ENCODE results near the gene NECAP2.
"Not testable (repeated sequence)": the region's sequence is repeated elsewhere in the genome, so short reads cannot be mapped to it uniquely, and the experiment has no call there.

Gene NECAP2

DNA sequence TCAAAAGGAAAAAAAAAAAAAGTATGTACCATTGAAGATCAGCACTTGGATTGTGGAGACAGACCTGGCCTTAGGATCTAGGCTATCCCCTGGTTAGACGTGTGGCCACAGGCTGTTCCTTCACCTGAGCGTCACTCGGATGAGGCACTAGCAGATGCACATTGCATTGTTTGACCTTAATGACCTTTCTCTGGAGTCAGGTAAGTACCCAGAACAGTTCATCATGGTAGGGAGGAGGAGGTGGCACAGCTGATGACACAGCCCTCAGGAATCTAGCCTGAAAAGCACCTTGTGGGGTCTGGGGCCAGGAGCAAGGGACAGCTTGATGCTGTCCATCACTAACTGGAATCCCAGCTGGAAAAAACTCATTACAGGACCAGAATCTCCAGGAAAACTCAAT is 21.2 kb downstream of the NECAP2 start:
- DNase-seq (ENCODE audit: low spot score), result no peak

DNA sequence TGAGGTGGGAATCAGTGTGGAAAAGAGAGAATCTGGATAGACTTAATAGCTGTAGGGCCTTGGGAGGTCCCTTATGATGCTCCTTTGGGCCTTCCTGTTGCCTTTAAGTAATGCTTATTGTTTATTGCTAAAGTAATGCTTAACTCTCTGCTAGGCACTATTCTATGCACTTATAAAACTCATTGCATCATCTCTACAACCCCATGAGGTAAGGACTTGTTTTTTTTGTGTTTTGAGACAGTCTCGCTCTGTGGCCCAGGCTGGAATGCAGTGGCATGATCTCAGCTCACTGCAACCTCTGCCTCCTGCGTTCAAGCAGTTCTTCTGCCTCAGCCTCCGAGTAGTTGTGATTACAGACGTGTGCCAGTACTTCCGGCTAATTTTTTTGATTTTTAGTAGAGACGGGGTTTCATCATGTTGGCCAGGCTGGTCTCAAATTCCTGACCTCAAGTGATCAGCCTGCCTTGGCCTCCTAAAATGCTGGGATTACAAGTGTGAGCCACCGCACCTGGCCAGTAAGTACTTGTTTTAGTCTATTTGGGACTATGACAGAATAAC is 22.3 kb downstream of the NECAP2 start:
- DNase-seq (ENCODE audit: low spot score), result no peak

DNA sequence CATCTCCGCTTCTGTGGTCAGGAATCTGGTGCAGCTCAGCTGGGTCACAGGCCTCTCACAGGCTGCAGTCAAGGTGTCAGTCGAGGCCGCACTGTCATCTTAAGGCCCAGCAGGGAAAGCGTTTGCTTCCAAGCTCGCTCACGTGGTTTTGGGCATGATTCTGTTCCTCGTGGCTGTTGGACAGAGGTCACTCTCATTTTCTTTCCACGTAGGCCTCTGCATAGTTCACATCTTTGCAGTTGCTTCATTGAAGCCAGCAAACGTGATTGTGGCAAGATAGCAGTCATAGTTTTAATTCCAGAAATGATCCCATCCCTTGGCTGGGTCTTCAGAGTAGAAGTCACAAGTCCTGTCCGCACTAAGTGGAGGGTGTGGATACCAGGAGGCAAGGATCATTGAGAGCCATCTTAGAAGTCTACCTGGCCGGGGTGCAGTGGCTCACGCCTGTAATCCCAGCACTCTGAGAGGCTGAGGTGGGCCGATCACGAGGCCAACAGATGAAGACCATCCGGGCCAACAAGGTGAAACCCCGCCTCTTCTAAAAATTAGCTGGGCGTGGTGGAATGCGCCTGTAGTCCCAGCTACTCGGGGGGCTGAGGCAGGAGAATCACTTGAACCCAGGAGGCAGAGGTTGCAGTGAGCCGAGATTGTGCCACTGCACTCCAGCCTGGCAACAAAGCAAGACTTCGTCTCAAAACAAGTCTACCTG is 24.5 kb downstream of the NECAP2 start:
- no peak for DNase-seq (ENCODE audit: low spot score)

DNA sequence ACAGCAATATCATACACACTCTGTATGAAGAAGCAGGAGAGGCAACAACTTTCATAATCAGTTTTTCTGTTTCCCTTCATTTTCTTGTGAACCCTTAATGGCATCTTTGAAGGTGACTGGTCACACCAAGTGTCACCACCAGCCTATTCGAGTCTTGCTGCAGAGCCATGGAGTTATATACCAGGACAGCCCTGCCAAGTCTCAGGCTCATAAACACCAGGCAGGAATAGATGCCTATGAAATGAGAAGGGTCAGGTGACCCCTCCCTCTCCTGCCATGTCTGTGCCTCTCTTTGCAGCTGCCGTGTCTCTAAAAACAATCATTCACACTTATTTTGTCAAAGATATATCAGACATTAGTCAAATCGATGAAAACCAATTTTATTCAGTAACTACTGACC is 28.0 kb downstream of the NECAP2 start:
- no peak for DNase-seq (ENCODE audit: low spot score)

DNA sequence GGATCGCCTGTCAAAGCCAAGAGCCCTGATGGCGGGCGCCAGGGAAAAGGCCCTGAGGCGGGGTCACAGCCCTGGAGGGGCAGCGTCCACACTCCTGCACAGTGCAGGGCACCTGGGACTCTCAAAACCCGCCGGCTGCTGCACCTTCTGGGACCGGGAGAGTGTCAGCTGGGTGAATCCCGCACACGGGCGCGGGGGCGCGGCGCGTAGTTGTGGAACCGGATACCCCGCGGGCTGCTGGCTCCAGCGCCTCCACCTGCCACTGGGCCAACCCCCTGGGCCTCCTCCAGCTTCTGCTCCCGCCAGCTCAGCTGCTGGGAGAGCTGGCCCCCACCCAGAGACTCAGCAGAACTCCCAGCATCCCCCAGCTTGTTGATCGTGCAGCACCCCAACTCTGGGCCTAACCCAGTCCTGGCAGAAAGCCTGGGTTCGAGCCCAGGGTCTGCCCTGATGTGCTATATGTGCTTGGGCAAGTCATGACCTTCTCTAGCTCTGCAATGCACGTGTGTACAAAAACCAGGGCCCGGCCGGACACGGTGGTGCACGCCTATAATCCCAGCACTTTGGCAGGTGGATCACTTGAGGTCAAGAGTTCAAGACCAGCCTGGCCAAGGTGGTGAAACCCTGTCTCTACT is 33.8 kb downstream of the NECAP2 start:
- no peak for DNase-seq (ENCODE audit: low spot score)

DNA sequence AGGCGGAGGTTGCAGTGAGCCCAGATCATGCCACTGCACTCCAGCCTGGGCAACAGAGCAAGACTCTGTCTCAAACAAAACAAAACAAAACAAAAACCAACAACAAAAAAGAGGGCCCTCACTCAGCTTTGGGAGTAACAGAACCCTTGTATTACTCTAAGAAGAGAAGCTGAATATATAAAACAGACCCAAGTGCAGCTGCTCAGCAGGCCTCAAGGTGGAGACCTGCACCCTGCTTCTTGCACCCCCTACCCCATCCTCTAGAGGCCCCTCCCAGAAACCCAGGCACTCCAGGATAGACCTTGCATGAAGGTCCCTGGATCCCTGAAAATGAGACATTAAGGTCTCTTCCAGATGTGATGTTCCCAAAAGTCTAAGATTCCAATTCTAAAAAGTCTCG is 34.4 kb downstream of the NECAP2 start:
- DNase-seq (ENCODE audit: low spot score), result not testable (repeated sequence)

DNA sequence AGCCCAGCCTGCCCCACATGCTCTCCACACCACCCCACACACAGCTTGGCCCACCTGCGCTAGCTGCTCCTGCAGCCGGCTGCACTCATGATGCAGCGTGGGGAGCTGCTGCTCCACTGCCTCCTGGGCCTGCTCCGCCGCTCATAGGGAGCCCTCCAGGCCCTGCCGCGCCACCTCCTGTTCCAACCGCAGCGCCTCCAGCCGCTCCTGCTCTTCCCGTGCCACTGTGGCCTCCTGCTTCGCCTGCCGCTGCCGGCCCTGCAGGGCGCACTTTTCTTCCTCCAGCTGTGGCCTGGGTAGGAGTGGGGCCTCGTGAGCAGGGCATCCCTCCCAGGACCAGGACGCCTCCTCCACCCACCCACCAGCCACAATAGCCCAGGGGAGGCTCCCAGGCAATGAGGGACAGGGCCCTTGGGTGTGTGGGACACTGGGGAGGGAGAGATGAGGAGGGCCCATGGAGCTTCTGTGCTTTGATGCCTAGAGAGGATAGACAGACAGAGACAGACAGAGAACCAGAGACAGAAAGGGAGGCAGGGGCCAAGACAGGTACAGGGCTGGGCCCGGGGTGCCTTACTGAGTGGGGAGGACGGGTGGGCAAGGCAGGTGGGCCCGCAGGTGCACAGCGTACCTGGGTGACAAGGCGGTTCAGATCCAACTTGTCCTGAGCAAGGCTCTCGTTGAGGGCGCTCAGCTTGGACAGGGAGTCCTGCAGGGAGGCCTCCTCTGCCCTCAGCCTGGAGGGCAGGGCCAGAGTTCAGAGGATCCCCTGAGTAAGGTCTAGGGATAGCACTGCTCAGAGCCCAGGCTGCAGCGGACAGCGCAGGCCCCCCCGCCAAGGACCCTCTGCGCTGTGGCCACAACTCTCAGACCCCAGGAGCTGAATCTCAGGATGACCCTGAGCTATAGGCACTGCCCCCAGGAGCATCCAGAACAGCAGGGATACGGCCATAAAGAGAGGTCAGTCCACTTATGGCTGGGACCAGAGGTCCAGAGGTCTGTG is 35.5 kb downstream of the NECAP2 start:
- not testable (repeated sequence) for DNase-seq (ENCODE audit: low spot score)

DNA sequence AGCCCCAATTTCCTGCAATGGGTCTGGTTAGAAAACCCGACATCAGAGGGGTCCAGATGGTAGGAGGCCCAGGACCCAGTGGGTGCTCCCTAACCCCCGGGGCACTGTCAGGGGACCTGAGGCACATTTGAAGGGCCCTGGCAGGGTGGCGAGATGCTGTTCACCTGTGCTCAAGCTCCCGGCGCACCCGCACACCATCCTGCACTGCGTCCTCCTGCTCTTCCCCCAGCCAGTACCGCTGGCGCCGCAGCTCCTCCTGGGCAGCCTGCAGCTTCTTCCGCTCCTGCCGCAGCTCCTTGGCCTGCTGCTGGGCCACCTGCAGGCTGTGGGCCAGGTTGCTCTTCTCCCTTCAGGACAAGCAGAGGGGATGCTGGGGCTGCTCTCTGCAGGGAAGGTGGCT is 37.6 kb downstream of the NECAP2 start:
- DNase-seq (ENCODE audit: low spot score), result no peak

DNA sequence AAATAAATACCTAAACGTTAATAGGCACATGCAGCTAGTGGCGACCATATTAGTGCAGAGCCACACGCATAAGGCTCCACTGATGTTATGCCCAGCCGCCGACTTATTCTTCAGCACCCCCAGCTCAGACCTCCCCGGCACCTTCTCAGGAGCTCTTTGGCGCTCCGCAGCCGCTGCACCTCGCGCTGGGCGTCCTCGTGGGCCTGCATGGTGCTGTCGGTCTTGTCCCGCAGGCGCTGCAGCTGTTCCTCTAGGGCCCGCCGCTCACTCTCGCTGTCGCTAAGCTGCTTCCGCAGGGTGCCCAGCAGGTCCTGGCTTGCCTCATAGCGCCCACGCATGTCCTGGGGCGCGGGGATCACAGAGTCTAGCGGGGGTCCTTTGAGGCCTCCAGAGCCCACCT is 42.6 kb downstream of the NECAP2 start:
- not testable (repeated sequence) for DNase-seq (ENCODE audit: low spot score)

DNA sequence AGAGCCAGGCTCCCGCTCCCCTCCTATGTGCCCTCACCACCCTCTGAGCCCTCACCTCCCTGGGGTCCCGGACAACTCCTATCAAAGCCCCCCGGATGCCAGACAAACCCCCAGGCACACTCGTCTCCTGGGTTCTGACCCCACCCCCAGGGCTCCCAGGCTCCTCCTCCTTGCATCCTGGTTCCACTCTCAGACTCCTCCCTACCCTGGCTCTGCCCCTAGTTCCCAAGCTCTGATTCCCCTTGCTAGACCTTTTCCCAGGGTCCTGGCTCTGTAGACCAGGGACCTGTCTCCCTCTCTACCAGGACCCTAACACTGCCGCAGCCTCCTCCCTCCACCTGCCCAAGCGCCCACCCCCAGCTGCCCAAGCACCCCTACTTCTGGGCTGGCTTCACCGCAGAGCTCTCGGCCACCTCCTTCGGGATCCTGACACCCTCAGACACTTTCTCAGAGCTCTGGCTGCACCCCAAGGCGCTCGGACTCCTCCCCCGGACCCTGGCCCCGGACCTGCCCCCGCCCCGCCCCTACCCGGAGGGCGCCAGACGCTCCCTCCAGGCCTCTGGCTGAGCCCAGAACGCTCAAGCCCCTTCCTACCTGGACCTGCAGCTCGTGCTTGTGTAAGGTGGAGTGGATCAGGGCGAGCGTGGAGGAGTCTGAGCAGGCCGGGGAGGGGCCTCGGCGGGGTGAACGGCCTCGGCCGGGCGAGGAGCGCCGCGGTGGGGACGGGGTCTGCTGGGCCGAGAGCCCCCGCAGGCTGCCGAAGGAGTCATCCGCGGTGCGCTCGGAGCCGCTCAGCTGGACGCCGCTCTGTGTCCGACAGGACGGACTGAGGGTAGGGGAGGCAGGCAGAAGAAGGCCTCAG is 43.3 kb downstream of the NECAP2 start:
- DNase-seq (ENCODE audit: low spot score), result not testable (repeated sequence)

DNA sequence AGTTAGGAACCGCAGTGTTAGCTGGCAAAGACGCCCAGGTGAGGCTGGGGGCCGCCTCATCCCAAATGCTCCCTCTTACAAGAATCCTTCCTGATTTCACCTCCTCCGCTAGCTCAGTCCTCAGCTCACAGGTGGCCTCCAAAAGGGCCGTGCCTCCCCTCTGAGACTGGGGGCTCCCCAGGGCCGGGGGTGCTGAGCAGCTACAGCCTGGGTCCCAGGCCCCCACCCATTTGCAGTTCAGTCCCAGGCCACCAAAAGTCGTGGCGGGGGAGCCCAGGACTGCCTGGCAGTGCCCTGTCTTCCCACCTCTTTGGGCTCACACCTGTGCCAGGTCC is 43.9 kb downstream of the NECAP2 start:
- no peak for DNase-seq (ENCODE audit: low spot score)

DNA sequence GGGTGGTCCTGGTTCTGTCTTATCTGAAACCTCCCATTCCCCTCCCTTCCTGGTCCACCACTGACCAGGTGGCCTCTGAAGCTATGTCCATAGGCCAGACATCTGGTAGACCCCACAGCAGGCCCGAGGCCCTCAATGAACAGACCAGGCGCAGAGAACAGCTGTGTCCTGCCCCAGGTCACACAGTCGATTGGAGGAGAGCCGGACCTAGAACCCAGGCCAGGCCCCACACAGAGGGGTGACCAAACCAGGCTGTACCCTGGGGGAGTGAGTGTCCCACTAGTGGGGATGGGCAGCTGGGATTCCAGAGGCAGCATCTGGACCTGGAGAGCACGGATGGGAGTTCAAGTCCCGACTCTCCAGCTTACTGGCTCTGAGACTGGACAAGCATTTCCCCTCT is 44.4 kb downstream of the NECAP2 start:
- no peak for DNase-seq (ENCODE audit: low spot score)

DNA sequence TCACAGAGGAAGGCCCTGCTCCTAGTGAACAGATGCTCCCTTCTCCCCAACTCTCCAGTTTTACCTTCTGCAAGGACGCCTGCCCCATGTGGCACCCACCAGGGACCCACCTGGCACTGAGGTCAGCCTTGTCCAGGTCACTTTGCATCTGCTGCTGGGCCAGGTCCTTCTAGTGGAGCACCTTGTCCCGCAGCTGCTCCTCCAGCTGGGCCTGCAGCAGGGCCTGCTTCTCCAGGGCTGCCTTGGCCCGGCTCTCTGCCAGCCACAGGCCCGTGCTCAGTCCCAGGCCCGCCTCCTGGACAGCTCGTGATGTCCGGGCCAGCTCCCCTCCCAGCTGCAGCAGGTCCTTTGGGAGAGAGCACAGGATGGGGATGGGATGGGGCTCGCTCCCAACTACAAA is 45.8 kb downstream of the NECAP2 start:
- DNase-seq (ENCODE audit: low spot score), result not testable (repeated sequence)

DNA sequence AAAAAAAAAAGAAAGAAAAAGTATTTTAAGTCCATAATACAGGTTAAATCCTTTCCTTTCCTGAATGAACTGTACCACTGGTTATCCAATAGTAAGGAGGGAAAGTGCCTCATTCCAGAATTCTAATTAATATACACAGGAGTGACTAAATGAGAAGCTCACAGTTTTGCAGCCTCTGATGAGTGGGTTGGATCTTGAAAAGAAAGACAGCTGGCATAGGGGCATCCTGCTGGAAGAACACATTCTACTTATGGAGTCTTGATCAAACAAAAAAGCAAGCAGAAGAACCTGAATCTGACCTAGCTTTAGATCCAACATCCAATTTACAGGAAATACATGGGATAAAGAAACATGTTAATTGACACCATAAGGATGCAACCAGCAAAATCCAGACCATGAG is 46.5 kb downstream of the NECAP2 start:
- DNase-seq (ENCODE audit: low spot score), result not testable (repeated sequence)

DNA sequence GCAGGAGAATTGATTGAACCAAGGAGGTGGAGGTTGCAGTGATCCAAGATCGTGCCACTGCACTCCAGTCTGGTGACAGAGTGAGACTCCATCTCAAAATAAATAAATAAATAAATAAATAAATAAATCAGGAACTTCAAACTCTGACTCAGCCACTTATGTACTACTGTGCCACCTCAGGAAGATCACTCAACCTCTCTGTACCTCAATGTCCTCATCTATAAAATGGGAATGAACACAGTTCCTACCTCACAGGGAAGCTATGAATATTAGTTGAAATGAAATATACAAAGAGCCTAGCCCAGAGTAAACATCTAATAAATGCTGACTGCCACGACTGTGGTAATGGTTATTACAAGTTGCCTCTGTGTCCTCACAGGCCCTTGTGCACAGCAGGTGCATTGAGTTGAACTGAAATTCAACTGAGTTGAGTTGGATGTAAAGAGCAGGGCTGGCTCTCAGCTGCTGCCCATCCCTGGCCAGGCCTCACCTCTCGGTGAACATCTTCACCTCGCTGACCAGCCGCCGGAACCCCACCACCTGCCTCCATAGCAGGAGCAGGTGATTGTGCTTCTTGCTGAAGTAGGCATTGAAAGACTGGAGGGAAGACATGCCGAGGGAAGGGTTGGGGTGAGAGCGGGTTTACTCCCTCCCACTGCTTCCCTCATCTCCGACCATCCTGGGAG is 48.8 kb downstream of the NECAP2 start:
- DNase-seq (ENCODE audit: low spot score), result not testable (repeated sequence)

DNA sequence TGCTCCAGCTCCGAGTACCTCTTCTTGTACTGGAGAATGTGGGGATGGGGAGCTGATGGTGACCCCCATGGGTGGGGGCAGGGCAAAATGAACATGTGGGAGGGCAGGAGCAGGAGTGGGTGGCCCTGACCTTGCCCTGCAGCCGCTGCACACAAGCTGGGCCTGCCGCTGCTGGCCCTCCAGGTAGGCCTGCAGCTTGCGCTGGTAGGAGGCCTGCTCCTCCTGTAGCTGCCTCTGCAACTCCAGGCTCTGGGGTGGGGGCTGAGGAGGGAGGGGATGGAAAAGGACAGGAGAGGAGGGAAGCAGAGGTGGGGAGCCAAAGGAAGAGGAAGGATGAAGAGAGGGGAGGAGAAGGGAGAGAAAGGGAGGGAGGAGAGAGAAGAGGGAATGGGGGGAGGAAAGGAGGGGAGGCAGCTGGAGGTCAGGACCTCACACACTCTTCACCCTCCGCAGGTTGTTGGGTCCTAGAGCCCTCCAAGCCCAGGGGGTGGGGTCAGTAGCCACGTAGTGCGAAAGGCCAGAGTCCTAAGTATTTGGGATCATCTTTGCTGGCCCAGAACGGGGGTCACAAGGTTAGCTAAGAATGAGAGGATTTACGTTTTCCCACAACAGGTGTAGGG is 50.6 kb downstream of the NECAP2 start:
- no peak for DNase-seq (ENCODE audit: low spot score)

DNA sequence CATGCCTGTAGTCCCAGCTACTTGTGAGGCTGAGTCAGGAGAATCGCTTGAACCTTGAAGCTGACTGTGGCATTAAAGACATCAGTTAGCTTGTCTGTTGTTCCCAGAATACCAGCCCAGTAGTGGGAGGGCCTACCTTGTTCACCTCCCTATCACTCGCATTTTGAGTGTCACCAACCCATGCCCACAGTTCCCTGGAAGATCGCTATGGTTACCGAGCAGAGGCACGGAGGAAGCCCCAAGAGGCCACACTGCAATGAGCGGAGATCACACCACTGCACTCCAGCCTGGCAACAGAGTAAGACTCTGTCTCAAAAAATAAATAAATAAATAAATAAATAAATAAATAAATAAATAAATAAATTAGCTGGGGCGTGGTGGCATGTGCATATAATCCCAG is 52.4 kb downstream of the NECAP2 start:
- not testable (repeated sequence) for DNase-seq (ENCODE audit: low spot score)

DNA sequence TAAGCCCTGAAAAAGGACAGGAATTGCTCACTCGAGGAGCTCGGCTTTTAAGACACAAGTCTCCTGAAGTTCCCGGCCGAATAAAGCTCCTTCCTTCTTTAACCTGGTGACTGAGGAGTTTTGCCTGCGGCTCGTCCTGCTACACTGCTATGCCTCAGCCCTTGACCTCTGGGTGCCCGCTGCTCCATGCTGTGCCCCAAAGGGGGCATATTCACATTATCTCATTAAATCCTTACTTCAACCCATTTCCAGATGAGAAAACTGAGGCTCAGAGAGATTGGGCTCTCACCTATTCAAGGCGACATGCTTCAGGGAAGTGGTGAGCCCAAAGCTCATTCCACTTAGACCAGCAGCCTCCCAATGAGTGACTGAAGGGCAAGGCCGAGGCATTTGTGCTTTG is 53.2 kb downstream of the NECAP2 start:
- not testable (repeated sequence) for DNase-seq (ENCODE audit: low spot score)

DNA sequence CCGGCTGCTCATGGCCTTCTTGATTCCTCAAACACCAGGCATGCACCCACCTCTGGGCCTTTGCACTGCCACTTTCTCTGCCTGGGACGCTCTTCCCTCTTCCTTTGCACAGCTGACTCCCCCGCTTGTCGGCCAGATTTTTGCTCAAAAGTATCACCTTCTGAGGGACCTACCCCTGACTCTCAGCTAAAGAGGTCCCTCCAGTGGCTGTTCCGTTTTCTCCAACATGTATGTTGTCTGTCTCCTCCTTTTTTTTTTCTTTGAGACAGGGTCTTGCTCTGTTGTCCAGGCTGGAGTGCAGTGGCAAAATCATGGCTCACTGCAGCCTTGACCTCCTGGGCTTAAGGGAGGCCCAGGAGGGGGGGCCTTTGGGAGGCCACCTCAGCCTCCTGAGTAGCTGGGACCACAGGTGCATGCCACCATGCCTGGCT is 57.0 kb downstream of the NECAP2 start:
- not testable (repeated sequence) for DNase-seq (ENCODE audit: low spot score)

DNA sequence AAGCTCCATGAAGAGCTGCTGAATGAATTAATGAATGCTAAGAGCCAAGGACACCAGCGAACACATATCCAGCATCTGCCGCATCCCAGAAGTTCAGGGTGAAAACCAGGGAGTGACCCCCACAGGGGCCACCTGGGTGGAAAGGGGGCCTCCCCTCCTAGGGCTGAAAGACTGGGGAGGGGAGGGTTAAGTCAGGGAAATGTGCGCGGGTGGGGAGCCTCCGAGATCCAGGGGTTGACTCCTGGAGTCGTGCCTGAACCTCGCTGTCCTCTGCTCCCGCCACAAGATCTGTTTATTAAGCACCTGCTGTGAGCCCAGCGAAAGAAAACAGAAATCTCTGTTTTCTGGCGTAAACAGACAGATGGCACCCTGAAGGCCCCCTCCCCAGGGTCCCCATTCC is 57.5 kb downstream of the NECAP2 start:
- DNase-seq (ENCODE audit: low spot score), result not testable (repeated sequence)
